Measurements from ENCODE around the gene NCF4.

The NCF4 gene

GRCh38 chr22:36860821-36861659 is at the start of gene NCF4:
Gene NCF4, plus strand, starts transcription at chr22:36861006. Its CDS starts 166 bp downstream, at chr22:36861172.
- peak; percentile 58 for DNase-seq

DNA sequence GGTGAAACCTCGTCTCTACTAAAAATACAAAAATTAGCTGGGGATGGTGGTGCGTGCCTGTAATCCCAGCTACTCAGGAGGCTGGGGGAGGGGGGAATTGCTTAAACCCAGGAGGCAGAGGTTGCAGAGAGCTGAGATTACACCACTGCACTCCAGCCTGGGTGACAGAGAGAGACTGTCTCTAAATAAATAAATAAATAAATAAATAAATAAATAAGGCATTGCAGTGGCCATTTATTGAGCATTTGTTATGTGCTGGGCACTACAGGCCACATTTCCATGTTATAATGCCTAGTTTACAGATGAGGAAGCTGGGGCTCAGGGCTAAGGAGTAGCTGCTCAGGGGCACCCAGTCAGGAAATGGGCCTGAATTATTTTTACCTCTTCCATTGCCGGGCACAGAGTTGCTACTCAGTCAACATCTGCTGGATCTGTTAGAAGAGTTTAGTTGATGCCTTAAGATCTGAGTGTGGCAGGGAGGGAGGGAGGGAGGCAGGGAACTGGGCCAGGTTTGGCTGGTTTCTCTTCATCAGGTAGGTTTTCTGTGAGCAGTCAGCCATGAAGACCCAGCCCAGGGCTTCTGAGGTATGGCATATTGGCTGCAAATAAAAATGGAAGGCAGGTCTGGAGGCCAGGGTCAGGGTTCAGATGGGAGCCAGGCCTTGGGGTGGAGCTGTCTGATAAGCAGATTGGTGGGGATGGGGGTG is 49.6 kb upstream of the NCF4 start:
- no peak for DNase-seq

DNA sequence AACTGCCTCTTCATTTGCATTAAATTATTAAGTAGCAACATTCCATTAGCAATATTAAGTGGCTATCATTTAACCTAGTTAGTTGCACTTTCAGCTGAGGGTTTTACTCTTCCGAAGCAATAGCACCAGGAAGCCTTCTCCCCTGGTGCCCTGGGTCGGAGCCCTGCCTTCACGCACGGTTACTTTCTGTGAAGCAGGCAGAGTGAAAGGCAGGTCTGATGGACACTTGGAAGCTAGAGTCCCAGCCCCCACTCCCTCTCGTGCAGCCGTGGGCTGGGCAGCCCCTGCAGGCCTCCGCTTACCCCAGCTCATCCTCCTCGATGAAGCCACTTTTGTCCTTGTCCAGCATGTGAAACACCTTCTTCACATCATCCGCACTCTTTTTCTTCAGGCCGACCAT is 46.0 kb upstream of the NCF4 start:
- DNase-seq, result no peak

- no peak for DNase-seq
Observed at GRCh38 chr22:36815558-36816338, 45.1 kb upstream of the NCF4 start.

GRCh38 chr22:36816339-36816635 is 44.5 kb upstream of the NCF4 start:
- DNase-seq, result no peak

GRCh38 chr22:36816636-36817524 is 43.9 kb upstream of the NCF4 start, which contains the start of gene PVALB:
Gene PVALB, minus strand, starts transcription at chr22:36817035. Its CDS starts 30 bp downstream, at chr22:36817005.
- no peak for DNase-seq

DNA sequence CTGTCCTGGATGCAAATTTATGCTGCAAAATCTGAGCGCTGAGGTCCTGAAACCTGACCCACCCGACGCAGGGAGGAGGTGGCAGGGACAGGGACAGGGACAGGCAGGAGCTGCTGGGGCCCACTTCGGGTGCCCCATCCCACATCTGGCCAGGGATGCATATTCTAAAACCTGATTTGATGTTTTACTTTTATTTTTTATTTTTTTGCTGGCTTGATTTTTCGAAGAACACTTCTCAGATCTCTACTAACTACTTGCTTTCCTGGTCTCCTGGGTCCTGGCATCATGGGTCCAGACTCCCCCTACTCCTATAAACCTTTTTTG is 43.3 kb upstream of the NCF4 start:
- no peak for DNase-seq

GRCh38 chr22:36818010-36818642 is 42.7 kb upstream of the NCF4 start:
- DNase-seq, result no peak

- no peak for DNase-seq
Observed at GRCh38 chr22:36819112-36819511, 41.7 kb upstream of the NCF4 start.

GRCh38 chr22:36822581-36822980 is 38.2 kb upstream of the NCF4 start:
- no peak for DNase-seq

- DNase-seq, result no peak
Observed at GRCh38 chr22:36823186-36823839, 37.5 kb upstream of the NCF4 start.

DNA sequence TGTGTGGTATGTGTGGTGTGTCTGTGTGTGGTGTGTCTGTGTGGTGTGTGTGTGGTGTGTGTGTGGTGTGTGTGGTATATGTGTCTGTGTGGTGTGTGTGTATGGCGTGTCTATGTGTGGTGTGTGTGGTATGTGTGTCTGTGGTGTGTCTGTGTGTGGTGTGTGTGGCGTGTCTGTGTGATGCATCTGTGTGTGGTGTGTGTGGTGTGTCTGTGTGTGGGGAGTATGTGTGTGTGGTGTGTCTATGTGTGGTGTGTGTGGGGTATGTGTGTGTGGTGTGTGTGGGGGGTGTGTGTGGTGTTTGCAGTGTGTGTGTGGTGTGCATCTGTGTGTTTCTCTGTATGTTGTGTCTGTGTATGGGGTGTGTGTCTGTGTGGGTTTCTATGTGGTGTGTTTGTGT is 36.2 kb upstream of the NCF4 start:
- DNase-seq, result no peak

- no peak for DNase-seq
Observed at GRCh38 chr22:36826262-36826661, 34.5 kb upstream of the NCF4 start.

GRCh38 chr22:36828815-36829214 is 32.0 kb upstream of the NCF4 start:
- DNase-seq, result no peak

DNA sequence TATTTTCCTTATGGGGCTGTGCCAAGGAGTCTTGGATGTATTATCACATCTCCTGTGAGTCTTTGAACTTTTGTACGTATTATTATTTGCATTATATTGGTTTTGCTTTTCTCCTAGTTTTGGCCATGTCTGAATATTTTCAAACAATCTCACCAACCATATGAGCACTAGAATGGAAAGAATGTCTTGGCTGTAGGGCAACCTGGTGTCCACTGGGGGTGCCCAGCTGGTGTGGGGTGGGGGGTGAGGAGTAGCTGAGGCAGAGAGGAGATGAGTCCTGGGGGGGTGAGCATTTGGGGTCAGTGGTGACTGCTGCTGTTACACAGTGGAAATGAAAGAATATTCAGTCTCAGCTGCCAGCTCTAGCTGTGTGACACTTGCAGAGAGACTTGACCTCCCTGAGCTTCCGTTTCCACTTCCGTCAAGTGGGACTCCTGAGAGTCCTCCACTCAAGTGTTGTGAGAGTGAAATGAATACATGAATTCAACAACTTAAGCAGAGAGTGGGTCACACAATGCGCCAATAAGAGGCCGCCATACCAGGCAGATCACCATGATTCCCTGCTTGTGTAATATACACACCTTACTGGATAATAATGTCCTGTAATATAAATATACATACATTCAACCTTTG is 31.3 kb upstream of the NCF4 start:
- DNase-seq, result no peak

- peak; percentile 19 for DNase-seq
Observed at GRCh38 chr22:36830601-36831000, 30.2 kb upstream of the NCF4 start.

DNA sequence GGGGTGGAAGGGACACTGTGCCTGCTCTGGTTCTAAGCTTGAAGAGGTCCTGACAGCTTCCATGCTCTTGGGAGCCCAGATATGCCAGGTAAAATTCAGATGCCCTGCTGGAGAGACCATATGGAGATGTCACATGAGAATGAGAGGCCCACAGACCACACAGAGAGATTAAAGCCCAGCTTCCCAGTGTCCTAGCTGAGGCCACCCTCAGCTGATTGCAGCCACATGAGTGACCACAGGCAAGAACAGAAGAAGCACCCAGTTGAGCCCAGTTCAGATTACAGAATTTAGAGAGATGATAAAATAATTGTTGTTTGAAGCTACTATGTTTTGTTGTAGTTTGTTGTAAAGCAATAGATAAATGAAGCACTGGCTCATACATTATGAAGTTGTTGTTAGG is 29.6 kb upstream of the NCF4 start:
- DNase-seq, result no peak

DNA sequence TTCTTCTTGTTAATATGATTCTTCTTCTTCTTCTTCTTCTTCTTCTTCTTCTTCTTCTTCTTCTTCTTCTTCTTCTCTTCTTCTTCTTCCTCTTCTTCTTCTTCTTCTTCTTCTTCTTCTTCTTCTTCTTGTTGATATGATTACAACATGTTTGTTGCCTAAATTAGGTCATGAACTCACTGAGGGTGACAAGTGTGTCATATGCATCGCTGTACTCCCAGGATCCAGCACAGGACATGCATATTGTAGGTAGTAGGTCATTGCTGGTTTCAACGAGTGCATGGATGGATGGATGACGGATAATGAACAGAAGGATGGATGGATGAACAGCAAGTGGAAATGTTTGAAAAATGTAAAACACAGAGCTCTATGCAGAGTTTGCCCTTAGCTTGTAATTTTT is 29.1 kb upstream of the NCF4 start:
- no peak for DNase-seq

GRCh38 chr22:36833073-36833472 is 27.7 kb upstream of the NCF4 start:
- no peak for DNase-seq

DNA sequence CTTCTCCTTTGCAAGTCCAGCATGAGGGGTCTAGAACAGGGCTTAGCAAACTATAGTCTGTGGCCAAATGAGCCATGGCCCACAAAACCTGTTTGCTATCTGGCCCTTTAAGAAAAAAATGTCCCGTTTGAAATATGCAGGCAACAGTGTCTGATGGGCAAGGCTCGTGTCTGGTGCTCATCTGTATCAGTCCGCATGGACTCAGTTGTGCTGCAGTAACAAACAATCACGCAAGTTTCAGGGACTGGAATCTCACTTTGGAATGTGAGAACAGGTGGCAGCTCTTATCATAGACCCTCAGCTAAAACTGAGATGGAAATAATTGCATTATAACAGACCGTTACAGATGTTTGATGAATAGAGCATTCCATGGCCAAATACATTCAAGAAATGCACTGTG is 24.9 kb upstream of the NCF4 start:
- no peak for DNase-seq

Measured in CD4-positive, alpha-beta T cell treated with Interleukin-10 for 1 hour (primary cell).